Esophagus muscularis mucosa (tissue), 4 donors: Measurements from ENCODE around the gene KCND3. TPM values are rescaled to one million over a fixed set of nuclear protein-coding genes. Genes with fewer than 3 reads are reported as not detected.

Experiments
- DNase-seq: peaks from one replicate; pipeline ENCODE4 v3.0.0-alpha.2; 2017; ENCODE audit errors: extremely low spot score
- H3K27ac ChIP-seq, 4 donors: fragments of 200-600 bp; sonication (generic); replicated peaks in 1 of 4; 1 replicate in 3 of 4; 2 replicates in 1 of 4; pipeline ENCODE4 v1.5.1; 2016 to 2019; ENCODE audit warnings: mild to moderate bottlenecking in 1 of 4
- H3K27me3 ChIP-seq, 4 donors: fragments of 200-600 bp; sonication (generic); one replicate each; pipeline versions ENCODE4 v1.5.1 to v1.6.0; 2016 to 2019
- H3K36me3 ChIP-seq, 4 donors: fragments of 200-600 bp; sonication (generic); one replicate each; pipeline ENCODE4 v1.5.1; 2016 to 2019
- H3K4me1 ChIP-seq, 4 donors: fragments of 200-600 bp; sonication (generic); one replicate each; pipeline ENCODE4 v1.5.1; 2016 to 2019
- H3K4me3 ChIP-seq, 4 donors: fragments of 200-600 bp; sonication (generic); 1 replicate in 2 of 4; 2 replicates in 2 of 4; pipeline ENCODE4 v1.5.1; 2016 to 2019; ENCODE audit warnings: mild to moderate bottlenecking in 4 of 4, moderate library complexity in 1 of 4
- H3K9me3 ChIP-seq, 4 donors: fragments of 200-600 bp; sonication (generic); 1 replicate in 3 of 4; 2 replicates in 1 of 4; pipeline ENCODE4 v1.5.1; 2016 to 2019
- CTCF ChIP-seq, 3 experiments: fragments of 200-600 bp in 2 of 3; fragments of 450-650 bp in 1 of 3; sonication (generic) in 2 of 3; IDR thresholded peaks; one replicate each; pipeline ENCODE4 v1.5.1; 2017 to 2019; ENCODE audit warnings: antibody characterized with exemption in 3 of 3, mild to moderate bottlenecking in 2 of 3, moderate library complexity in 1 of 3
- EP300 ChIP-seq: sonication (generic); formaldehyde crosslinking; IDR thresholded peaks from one replicate; pipeline ENCODE4 v1.6.1; 2017; ENCODE audit warnings: antibody characterized with exemption
- POLR2A ChIP-seq: fragments of 450-650 bp; IDR thresholded peaks from one replicate; pipeline ENCODE4 v1.6.1; 2017; ENCODE audit warnings: antibody characterized with exemption, moderate library complexity, mild to moderate bottlenecking, low read depth
- POLR2AphosphoS5 ChIP-seq, 2 donors: sonication (generic); formaldehyde crosslinking; IDR thresholded peaks; one replicate each; pipeline ENCODE4 v1.6.1; 2017; ENCODE audit warnings: antibody characterized with exemption in 2 of 2
- WGBS: methylation state at CpG from one replicate; pipeline ENCODE4 v1.1.5; 2018; 5-methylcytosine and 5-hydroxymethylcytosine counted together
- intact Hi-C: fragments of 100-400 bp; cut with DNase I; formaldehyde crosslinking; loops from one replicate; pipeline ENCODE4 v1.15.1; 2023
- total RNA-seq, 4 donors: library from RNA; depleted of rRNA; stranded (reverse); fragments of >200 nt; gene quantifications; one replicate each; pipeline versions ENCODE4 v1.1.0 to v1.2.1, GENCODE V29; 2016

The KCND3 gene
- total RNA-seq, 4 donors from 2014 or later, result 25.7 to 57.6 (median 47.5) TPM

- Histone ChIP-seq H3K4me1 (peaks cover 81 to 94% (median 91%) of the 10 kb centered on the region in 4 donors), H3K27me3 (no peaks in the 10 kb centered on the region), H3K9me3 (no peaks in the 10 kb centered on the region), H3K27ac (peak overlapping the region; percentile 54 to 74 (median 60)), H3K36me3 (peaks cover 0 to 13% (median 2%) of the 10 kb centered on the region in 4 donors), H3K4me3 (no peak overlapping the region)
- WGBS, result 79% methylated on average over 3 of the region's 3 CpGs
- no peak for DNase-seq
- intact Hi-C loops, result no loop called here
- TF ChIP-seq POLR2A (no peak), EP300 (no peak), CTCF (IDR thresholded peaks at IDR 0.05) (no peak), POLR2AphosphoS5 (IDR thresholded peaks at IDR 0.05) (no peak)
These were observed 255.0 kb downstream of the KCND3 start for GRCh38 chr1:111734426-111734825.

- Histone ChIP-seq H3K27me3 (no peaks in the 10 kb centered on the region), H3K9me3 (no peaks in the 10 kb centered on the region), H3K4me3 (no peak overlapping the region), H3K36me3 (peaks cover 0 to 13% (median 2%) of the 10 kb centered on the region in 4 donors), H3K27ac (peak overlapping the region; percentile 54 to 74 (median 60)), H3K4me1 (peaks cover 86 to 98% (median 95%) of the 10 kb centered on the region in 4 donors)
- TF ChIP-seq POLR2AphosphoS5 (IDR thresholded peaks at IDR 0.05) (no peak), EP300 (no peak), POLR2A (no peak), CTCF (IDR thresholded peaks at IDR 0.05) (no peak)
- intact Hi-C loops, result no loop called here
- DNase-seq, result no peak
- 53% methylated on average over 5 of the region's 5 CpGs for WGBS
These were observed 255.5 kb downstream of the KCND3 start for GRCh38 chr1:111733992-111734341.

GRCh38 chr1:111733183-111733991 is 256.1 kb downstream of the KCND3 start:
- no peaks in the 10 kb centered on the region for H3K9me3 ChIP-seq
- TF ChIP-seq CTCF (IDR thresholded peaks at IDR 0.05) (no peak), POLR2A (no peak), EP300 (no peak), POLR2AphosphoS5 (IDR thresholded peaks at IDR 0.05) (peak in 1 of 2 donors; percentile 26)
- 51% methylated on average over 9 of the region's 9 CpGs for WGBS
- H3K4me3 ChIP-seq, result no peak overlapping the region
- H3K27ac ChIP-seq, result peak overlapping the region; percentile 54 to 74 (median 60)
- H3K4me1 ChIP-seq, result peaks cover 87 to 95% (median 93%) of the 10 kb centered on the region in 4 donors
- intact Hi-C loops, result no loop called here
- no peak for DNase-seq
- peaks cover 0 to 13% (median 2%) of the 10 kb centered on the region in 4 donors for H3K36me3 ChIP-seq
- H3K27me3 ChIP-seq, result no peaks in the 10 kb centered on the region

GRCh38 chr1:111732718-111733117 is 256.8 kb downstream of the KCND3 start:
- DNase-seq, result no peak
- peak overlapping the region; percentile 54 to 74 (median 60) for H3K27ac ChIP-seq
- WGBS, result 80% methylated on average over 4 of the region's 7 CpGs
- TF ChIP-seq POLR2A (no peak), POLR2AphosphoS5 (IDR thresholded peaks at IDR 0.05) (no peak)
- no peaks in the 10 kb centered on the region for H3K27me3 ChIP-seq
- H3K4me3 ChIP-seq, result no peak overlapping the region
- no peaks in the 10 kb centered on the region for H3K9me3 ChIP-seq
- peaks cover 0 to 15% (median 2%) of the 10 kb centered on the region in 4 donors for H3K36me3 ChIP-seq
- H3K4me1 ChIP-seq, result peaks cover 84 to 88% (median 86%) of the 10 kb centered on the region in 4 donors
- intact Hi-C loops, result no loop called here

GRCh38 chr1:111731956-111732355 is 257.5 kb downstream of the KCND3 start:
- Histone ChIP-seq H3K27ac (peak overlapping the region in 2 of 4 donors; percentile 7 to 74), H3K4me1 (peaks cover 76 to 80% (median 79%) of the 10 kb centered on the region in 4 donors), H3K27me3 (no peaks in the 10 kb centered on the region), H3K4me3 (no peak overlapping the region), H3K36me3 (peaks cover 4 to 22% (median 10%) of the 10 kb centered on the region in 4 donors), H3K9me3 (no peaks in the 10 kb centered on the region)
- WGBS, result 72% methylated on average over 6 of the region's 6 CpGs
- TF ChIP-seq POLR2A, result no peak
- no peak for TF ChIP-seq EP300
- TF ChIP-seq POLR2AphosphoS5 (IDR thresholded peaks at IDR 0.05), result no peak
- TF ChIP-seq CTCF (IDR thresholded peaks at IDR 0.05), result no peak
- no peak for DNase-seq
- intact Hi-C loops, result no loop called here
